ENCODE data around the gene CCL13. TPM values are rescaled to one million over a fixed set of nuclear protein-coding genes. Genes with fewer than 3 reads are reported as not detected.
A peak's percentile ranks its signal among the peaks of the same experiment; 100 is the strongest.

The CCL13 gene
- total and polyA plus RNA-seq, 10 of the 15 experiments (the other 5 are each of a cell fraction or from before 2014, with no cell fraction given) = not detected

GRCh38 chr17:34361478-34362061 lies 5.3 kb downstream of the CCL13 start:
- Histone ChIP-seq H3K4me2 (ENCODE audit: control insufficient read depth, insufficient read depth) (no peak overlapping the region), H4K20me1 (ENCODE audit: control insufficient read depth, insufficient read depth) (no peaks in the 10 kb centered on the region), H2AFZ (ENCODE audit: control insufficient read depth, low read depth, low read length) (no peak overlapping the region), H3K9ac (ENCODE audit: control insufficient read depth, insufficient read depth, low read length) (no peak overlapping the region), H3K79me2 (ENCODE audit: control insufficient read depth, insufficient read depth, low read length) (no peaks in the 10 kb centered on the region), H3K27me3 (replicated peaks in 1 of 2; ENCODE audit: control insufficient read depth in 2 of 2, insufficient read depth in 2 of 2, low read length in 1 of 2) (peaks cover 2 to 15% of the 10 kb centered on the region in 2 experiments), H3K9me3 (replicated peaks; ENCODE audit: control insufficient read depth, insufficient read depth, low read length) (no peaks in the 10 kb centered on the region), H3K4me3 (no peak overlapping the region), H3K4me1 (ENCODE audit: control insufficient read depth, insufficient read depth, low read length) (peaks cover 3% of the 10 kb centered on the region; the same call in 1 of the 2 replicates), H3K36me3 (ENCODE audit: control insufficient read depth in 2 of 2, insufficient read depth in 2 of 2, low read length in 1 of 2) (no peaks in the 10 kb centered on the region), H3K27ac (ENCODE audit: control insufficient read depth, insufficient read depth) (no peak overlapping the region)
- SMC1A ChIA-PET (ENCODE audit: uncharacterized antibody, unreplicated experiment) = interaction anchor here (0.5 to 4.1 kb wide), 26 partner anchors 9 to 1022 kb away, joined by 3 to 80 read pairs (median 4); no protein-coding TSS in a partner anchor
- in situ Hi-C loops (cut with MboI) = loop anchor here (5.0 kb wide), 1 partner anchor 159 kb away; no protein-coding TSS in a partner anchor
- FAIRE-seq (peak; percentile 93), ATAC-seq (peak; percentile 94), DNase-seq (ENCODE audit: low read depth, low spot score) (no peak)
- RAD21 ChIA-PET (ENCODE audit: unreplicated experiment) = interaction anchor here (0.6 to 6.0 kb wide), 18 partner anchors 10 to 758 kb away, joined by 3 to 83 read pairs (median 4); partner anchors contain the start of gene RAD51D
- no TSS peak for BruUV-seq (replicated peaks)
- POLR2A ChIA-PET = interaction anchor here (1.4 kb wide), 2 partner anchors 10 to 21 kb away, joined by 3 read pairs; no protein-coding TSS in a partner anchor
- intact Hi-C loops (cut with micrococcal nuclease; ENCODE audit: unreplicated experiment) = loop anchor here (1.0 kb wide), 2 partner anchors 43 to 161 kb away; no protein-coding TSS in a partner anchor
- CTCF ChIA-PET = interaction anchor here (0.6 to 8.8 kb wide), 50 partner anchors 9 to 897 kb away, joined by 3 to 264 read pairs (median 6); partner anchors contain the start of genes CCL2 and CCL8
- WGBS (ENCODE audit: insufficient coverage, insufficient replicate concordance, low lambda C conversion rate, missing lambda C conversion rate) = 11% methylated on average over 8 of the region's 8 CpGs
- TF ChIP-seq, protein P1, sequence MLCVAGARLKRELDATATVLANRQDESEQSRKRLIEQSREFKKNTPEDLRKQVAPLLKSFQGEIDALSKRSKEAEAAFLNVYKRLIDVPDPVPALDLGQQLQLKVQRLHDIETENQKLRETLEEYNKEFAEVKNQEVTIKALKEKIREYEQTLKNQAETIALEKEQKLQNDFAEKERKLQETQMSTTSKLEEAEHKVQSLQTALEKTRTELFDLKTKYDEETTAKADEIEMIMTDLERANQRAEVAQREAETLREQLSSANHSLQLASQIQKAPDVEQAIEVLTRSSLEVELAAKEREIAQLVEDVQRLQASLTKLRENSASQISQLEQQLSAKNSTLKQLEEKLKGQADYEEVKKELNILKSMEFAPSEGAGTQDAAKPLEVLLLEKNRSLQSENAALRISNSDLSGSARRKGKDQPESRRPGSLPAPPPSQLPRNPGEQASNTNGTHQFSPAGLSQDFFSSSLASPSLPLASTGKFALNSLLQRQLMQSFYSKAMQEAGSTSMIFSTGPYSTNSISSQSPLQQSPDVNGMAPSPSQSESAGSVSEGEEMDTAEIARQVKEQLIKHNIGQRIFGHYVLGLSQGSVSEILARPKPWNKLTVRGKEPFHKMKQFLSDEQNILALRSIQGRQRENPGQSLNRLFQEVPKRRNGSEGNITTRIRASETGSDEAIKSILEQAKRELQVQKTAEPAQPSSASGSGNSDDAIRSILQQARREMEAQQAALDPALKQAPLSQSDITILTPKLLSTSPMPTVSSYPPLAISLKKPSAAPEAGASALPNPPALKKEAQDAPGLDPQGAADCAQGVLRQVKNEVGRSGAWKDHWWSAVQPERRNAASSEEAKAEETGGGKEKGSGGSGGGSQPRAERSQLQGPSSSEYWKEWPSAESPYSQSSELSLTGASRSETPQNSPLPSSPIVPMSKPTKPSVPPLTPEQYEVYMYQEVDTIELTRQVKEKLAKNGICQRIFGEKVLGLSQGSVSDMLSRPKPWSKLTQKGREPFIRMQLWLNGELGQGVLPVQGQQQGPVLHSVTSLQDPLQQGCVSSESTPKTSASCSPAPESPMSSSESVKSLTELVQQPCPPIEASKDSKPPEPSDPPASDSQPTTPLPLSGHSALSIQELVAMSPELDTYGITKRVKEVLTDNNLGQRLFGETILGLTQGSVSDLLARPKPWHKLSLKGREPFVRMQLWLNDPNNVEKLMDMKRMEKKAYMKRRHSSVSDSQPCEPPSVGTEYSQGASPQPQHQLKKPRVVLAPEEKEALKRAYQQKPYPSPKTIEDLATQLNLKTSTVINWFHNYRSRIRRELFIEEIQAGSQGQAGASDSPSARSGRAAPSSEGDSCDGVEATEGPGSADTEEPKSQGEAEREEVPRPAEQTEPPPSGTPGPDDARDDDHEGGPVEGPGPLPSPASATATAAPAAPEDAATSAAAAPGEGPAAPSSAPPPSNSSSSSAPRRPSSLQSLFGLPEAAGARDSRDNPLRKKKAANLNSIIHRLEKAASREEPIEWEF (IDR thresholded peaks at IDR 0.05; ENCODE audit: insufficient replicate concordance, low read depth, low read length) = no peak
- TF ChIP-seq BHLHE40 (IDR thresholded peaks at IDR 0.05; ENCODE audit: borderline replicate concordance in 1 of 2, low read depth in 2 of 2, low read length in 1 of 2) (peak; percentile 16 to 40; a peak in 1 of 4 replicates), CHD1 (IDR thresholded peaks at IDR 0.05; ENCODE audit: low read depth, low read length) (no peak), ZBTB11 (CRISPR knock-in tag; IDR thresholded peaks at IDR 0.05) (no peak), CBX5 (IDR thresholded peaks at IDR 0.05; ENCODE audit: low read depth) (no peak), YY1 (IDR thresholded peaks at IDR 0.05; ENCODE audit: low read depth, low read length) (peak; percentile 78; the same call in 1 of the 2 replicates), JUNB (IDR thresholded peaks at IDR 0.05) (no peak), NR2C1 (IDR thresholded peaks at IDR 0.05) (no peak), TCF3 (IDR thresholded peaks at IDR 0.05; ENCODE audit: borderline replicate concordance, insufficient read depth, low read depth, low read length) (peak; percentile 59; the same call in 1 of the 2 replicates), FOXM1 (IDR thresholded peaks at IDR 0.05; ENCODE audit: low read depth, low read length) (0 out of 2 replicates have a peak, but pooled peaks have one; percentile 35), SMARCA5 (IDR thresholded peaks at IDR 0.05) (peak; percentile 88), KLF5 (IDR thresholded peaks at IDR 0.05; ENCODE audit: partially characterized antibody) (no peak), ATF3 (IDR thresholded peaks at IDR 0.05; ENCODE audit: borderline replicate concordance, extremely low read depth, low read depth, low read length) (peak; percentile 43; the same call in 1 of the 2 replicates), IKZF1 (conservative IDR thresholded peaks at IDR 0.05) (0 out of 2 replicates have a peak, but pooled peaks have one; percentile 12)

Measured in GM12878 (cell line).